ENCODE results near the gene LMF1.

The LMF1 gene

GRCh38 chr16:970766-971581, at the start of gene LMF1:
TSS of gene LMF1 (minus strand) at chr16:970984. CDS start at chr16:970980, 4 bp downstream.
- TF ChIP-seq CTCF (IDR thresholded peaks at IDR 0.05) (no peak), ZFX (IDR thresholded peaks at IDR 0.05; ENCODE audit: borderline replicate concordance) (no peak)
- H3K27ac ChIP-seq, result peak within 1 kb of the TSS; percentile 75

GRCh38 chr16:1020091-1020399, 49.3 kb upstream of the LMF1 start:
- no peak overlapping the region for H3K27ac ChIP-seq
- no peak for TF ChIP-seq CTCF (IDR thresholded peaks at IDR 0.05)
- TF ChIP-seq ZFX (IDR thresholded peaks at IDR 0.05; ENCODE audit: borderline replicate concordance), result no peak

GRCh38 chr16:1019231-1020090, 48.7 kb upstream of the LMF1 start:
- no peak for TF ChIP-seq CTCF (IDR thresholded peaks at IDR 0.05)
- no peak for TF ChIP-seq ZFX (IDR thresholded peaks at IDR 0.05; ENCODE audit: borderline replicate concordance)
- no peak overlapping the region for H3K27ac ChIP-seq

- H3K27ac ChIP-seq, result no peak overlapping the region
Measured at GRCh38 chr16:1018447-1019198, 47.8 kb upstream of the LMF1 start.

GRCh38 chr16:1014771-1015495, 44.1 kb upstream of the LMF1 start:
- TF ChIP-seq ZFX (IDR thresholded peaks at IDR 0.05; ENCODE audit: borderline replicate concordance) (no peak), CTCF (IDR thresholded peaks at IDR 0.05) (no peak)
- no peak overlapping the region for H3K27ac ChIP-seq

More at GRCh38 chr16:1018447-1019198, 47.8 kb upstream of the LMF1 start:
- TF ChIP-seq CTCF (IDR thresholded peaks at IDR 0.05), result no peak
- TF ChIP-seq ZFX (IDR thresholded peaks at IDR 0.05; ENCODE audit: borderline replicate concordance), result no peak

- no peak for TF ChIP-seq ZFX (IDR thresholded peaks at IDR 0.05; ENCODE audit: borderline replicate concordance)
Measured at GRCh38 chr16:1014221-1014620, 43.4 kb upstream of the LMF1 start.

GRCh38 chr16:1013593-1013900, 42.8 kb upstream of the LMF1 start:
- H3K27ac ChIP-seq, result no peak overlapping the region
- TF ChIP-seq ZFX (IDR thresholded peaks at IDR 0.05; ENCODE audit: borderline replicate concordance) (no peak), CTCF (IDR thresholded peaks at IDR 0.05) (no peak)

More at GRCh38 chr16:1014221-1014620, 43.4 kb upstream of the LMF1 start:
- no peak overlapping the region for H3K27ac ChIP-seq
